NCI-H748 treated with DMSO at 0.1 percent for 48 hours (cell line): ENCODE measurements around the gene TFIP11.

Source experiments
- DNase-seq: peaks from one replicate; lab custom pipeline; 2025; lab: John Stamatoyannopoulos, UW

Gene TFIP11

GRCh38 chr22:26503758-26504157 lies 8.5 kb downstream of the TFIP11 start:
- DNase-seq = no peak

- no peak for DNase-seq
Observed at GRCh38 chr22:26502688-26503561, 9.3 kb downstream of the TFIP11 start.

GRCh38 chr22:26501996-26502395 lies 10.3 kb downstream of the TFIP11 start:
- no peak for DNase-seq

DNA sequence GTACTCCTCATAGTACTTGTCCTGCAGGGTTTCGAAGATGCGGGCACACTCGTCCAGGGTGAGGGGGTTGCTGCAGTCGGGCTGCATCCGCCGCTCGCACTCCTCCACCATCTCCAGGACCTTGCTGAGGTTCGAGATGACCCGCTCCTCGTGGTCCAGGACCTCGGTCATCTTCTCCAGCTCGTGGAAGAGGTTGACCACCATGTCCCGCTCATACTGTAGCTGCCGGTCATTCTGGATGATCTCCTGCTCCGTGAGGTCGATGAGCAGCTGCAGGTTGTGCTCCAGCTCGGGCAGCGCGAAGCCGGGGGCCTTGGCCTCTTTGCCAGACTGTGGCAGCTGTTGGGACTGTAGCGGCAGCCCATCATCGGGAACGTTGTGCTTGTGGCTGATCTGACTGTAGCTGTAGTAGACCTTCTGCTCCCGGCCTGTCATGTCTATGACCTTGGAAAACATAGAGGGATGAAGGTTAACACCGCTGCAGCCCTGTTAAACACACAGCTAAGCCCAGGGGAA lies 13.0 kb downstream of the TFIP11 start:
- DNase-seq = no peak

DNA sequence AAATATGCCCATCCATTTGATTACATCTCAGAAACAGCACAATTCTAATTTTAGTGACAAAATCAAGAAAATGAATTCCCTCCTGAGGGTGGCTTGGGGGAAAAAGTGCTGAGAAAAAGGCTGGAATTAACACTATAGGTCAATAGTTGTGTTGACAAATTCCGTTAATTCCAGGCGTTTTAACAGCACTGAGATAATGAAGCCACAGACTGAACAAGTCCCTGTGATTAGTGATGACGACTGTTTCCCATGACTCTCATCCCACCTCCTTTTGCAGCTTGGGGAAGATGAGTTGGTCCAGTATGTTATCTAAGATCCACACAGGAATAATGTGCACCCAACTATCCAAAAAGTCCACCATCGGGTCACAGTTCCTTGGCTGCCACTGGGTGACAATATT lies 15.8 kb downstream of the TFIP11 start:
- DNase-seq = no peak

- no peak for DNase-seq
Observed at GRCh38 chr22:26494506-26494905, 17.8 kb downstream of the TFIP11 start.

- no peak for DNase-seq
Observed at GRCh38 chr22:26492220-26492619, 20.1 kb downstream of the TFIP11 start.

- no peak for DNase-seq
Observed at GRCh38 chr22:26489447-26490036, 22.7 kb downstream of the TFIP11 start.

- no peak for DNase-seq
Observed at GRCh38 chr22:26487996-26488395, 24.3 kb downstream of the TFIP11 start.

GRCh38 chr22:26486394-26486793 lies 25.9 kb downstream of the TFIP11 start:
- no peak for DNase-seq

DNA sequence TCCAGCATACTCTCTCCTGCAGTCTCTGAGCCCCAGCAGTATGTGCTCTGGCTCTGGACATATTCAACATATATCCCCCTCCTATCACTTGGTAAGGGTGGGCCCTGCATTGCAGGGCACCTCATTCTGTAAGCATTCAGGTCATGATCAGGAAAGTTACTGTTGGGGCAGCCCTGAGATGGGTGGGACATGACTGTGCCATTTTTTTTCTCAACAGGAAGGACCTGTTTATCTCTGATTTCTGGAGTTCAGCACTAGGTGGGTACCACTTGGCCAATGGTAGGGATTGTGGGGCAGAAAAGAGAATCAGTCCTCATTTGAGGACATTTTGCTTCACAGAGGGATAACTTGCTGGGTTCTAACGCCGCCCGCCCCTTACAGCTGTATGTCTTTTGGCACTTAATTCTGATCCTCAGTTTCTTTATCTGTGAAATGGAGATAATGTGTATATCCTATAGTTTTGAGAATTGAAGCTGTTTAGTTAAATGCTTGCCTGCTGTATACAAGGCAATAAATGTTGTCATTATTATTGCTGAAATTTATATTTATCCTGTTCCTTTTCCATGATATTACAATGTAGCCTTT lies 26.4 kb downstream of the TFIP11 start:
- no peak for DNase-seq

- no peak for DNase-seq
Observed at GRCh38 chr22:26485013-26485412, 27.3 kb downstream of the TFIP11 start.

DNA sequence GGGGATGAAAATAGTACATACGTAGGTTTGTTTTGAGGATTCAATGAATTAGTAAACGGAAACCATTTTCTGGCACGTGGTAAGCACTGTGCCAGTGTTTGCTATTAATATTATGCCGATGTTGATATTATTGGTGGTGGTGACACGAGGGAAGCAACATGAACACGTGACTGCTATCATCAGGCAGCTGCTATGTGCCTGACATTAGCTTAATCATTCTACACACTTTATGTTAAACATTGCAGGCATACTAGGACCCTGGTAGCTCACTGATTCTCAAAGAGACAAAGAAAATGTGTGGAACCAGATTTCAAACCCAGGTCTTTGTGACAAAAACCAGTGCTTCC lies 27.9 kb downstream of the TFIP11 start:
- no peak for DNase-seq

- DNase-seq = peak; percentile 42
Observed at GRCh38 chr22:26483439-26484359, 28.6 kb downstream of the TFIP11 start, which contains the start of the genes HPS4 and SRRD. TSS of gene HPS4 (minus strand) at chr22:26483783. CDS start at chr22:26481762, 2,021 bp downstream. TSS of gene SRRD (plus strand) at chr22:26483877. CDS start at chr22:26483891, 14 bp downstream.

- no peak for DNase-seq
Observed at GRCh38 chr22:26483043-26483438, 29.2 kb downstream of the TFIP11 start.

GRCh38 chr22:26482161-26482560 lies 30.1 kb downstream of the TFIP11 start:
- no peak for DNase-seq

- no peak for DNase-seq
Observed at GRCh38 chr22:26481694-26482093, 30.6 kb downstream of the TFIP11 start.

- no peak for DNase-seq
Observed at GRCh38 chr22:26481112-26481693, 31.1 kb downstream of the TFIP11 start.

DNA sequence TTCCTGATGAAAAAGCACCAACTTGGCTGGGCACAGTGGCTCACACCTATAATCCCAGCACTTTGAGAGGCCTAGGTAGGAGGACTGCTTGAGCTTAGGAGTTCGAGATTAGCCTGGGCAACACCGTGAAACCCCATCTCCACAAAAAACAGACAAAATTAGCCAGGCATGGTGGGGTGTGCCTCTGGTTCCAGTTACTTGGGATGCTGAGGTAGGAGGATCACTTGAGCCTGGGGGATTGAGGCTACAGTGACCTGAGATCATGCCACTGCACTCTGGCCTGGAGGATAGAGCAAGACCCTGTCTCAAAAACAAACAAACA lies 31.7 kb downstream of the TFIP11 start:
- no peak for DNase-seq

DNA sequence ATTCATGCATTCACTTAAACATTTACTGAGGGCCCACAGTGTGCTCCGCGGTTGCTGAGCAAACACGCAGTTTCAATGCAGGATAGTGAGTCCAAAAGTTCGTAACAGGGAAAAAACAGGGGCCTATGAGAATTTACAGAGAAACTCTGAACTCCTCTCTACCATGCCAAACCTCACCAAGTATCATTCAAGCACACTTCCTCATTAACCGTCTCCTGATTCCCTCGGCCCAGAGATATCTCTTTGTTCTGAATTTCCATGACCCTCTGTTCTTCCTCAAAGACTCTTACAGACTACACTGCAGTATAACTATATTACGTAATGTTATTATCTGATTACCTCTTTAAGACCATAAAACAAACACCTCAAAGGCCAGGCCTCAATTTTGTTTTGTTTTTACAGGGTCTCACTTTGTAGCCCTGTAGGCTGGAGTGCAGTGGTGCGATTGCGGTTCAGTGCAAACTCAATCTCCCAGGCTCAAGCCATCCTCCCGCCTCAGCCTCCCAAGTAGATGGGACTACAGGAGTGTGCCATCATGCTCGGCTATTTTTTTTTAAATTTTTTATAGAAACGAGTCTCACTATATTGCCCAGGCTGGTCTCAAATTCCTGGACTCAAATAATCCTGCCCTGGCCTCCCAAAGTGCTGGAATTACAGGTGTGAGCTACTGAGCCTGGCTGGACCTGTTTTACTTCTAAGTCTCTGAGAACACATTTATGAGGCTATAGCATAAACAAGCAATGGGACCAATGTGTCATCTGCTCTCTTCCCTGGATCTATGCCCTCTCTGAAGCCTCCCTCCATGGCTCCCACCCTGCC lies 32.3 kb downstream of the TFIP11 start:
- DNase-seq = no peak
